K562 (cell line): ENCODE results near the gene ARMH1. TPM values are rescaled to one million over a fixed set of nuclear protein-coding genes. Genes with fewer than 3 reads are reported as not detected.

Experiments
- BRD9 ChIP-seq: fragments of 450-650 bp; IDR thresholded peaks from 2 replicates; pipeline ENCODE4 v1.6.1; 2018; ENCODE audit warnings: low read depth; ENCODE audit not compliant: partially characterized antibody
- CC2D1A ChIP-seq: fragments of 450-650 bp; IDR thresholded peaks from 2 replicates; pipeline ENCODE4 v1.6.1; 2017; ENCODE audit warnings: mild to moderate bottlenecking
- FOXP4 ChIP-seq: sonication (generic); formaldehyde crosslinking; IDR thresholded peaks from 2 replicates; pipeline ENCODE4 v1.8.0; 2022; ENCODE audit warnings: mild to moderate bottlenecking, missing genetic modification reagents, borderline replicate concordance
- GATA2 ChIP-seq: sonication (generic); formaldehyde crosslinking; IDR thresholded peaks from 2 replicates; pipeline ENCODE4 v1.4.0; 2020; ENCODE audit warnings: mild to moderate bottlenecking, missing genetic modification reagents
- KDM1A ChIP-seq, 2 experiments: fragments of 450-650 bp; IDR thresholded peaks; 2 replicates each; pipeline ENCODE4 v1.6.1; 2016; ENCODE audit warnings: mild to moderate bottlenecking in 2 of 2
- NR1H2 ChIP-seq: sonication (generic); formaldehyde crosslinking; IDR thresholded peaks from 2 replicates; pipeline ENCODE4 v1.4.0; 2020; ENCODE audit warnings: mild to moderate bottlenecking, missing genetic modification reagents
- PHB ChIP-seq: fragments of 250-450 bp; sonication (Bioruptor Pico); IDR thresholded peaks from 2 replicates; pipeline ENCODE4 v1.5.0; 2021
- SRSF7 ChIP-seq: fragments of 200-400 bp; formaldehyde crosslinking; optimal IDR thresholded peaks from 2 replicates; pipeline ENCODE3; 2017; ENCODE audit warnings: mild to moderate bottlenecking, low read depth, low read length
- ZBED1 ChIP-seq: IDR thresholded peaks from 2 replicates; pipeline ENCODE4 v1.6.1; 2014
- polyA plus RNA-seq, 8 experiments: library from polyadenylated mRNA; depleted of rRNA in 4 of 8; stranded (reverse) in 5 of 8; unstranded in 3 of 8; fragments of >200 nt; fragmentation: Nextera tagmentation in 2 of 8; fragmentation: Illumina TruSeq in 1 of 8; extraction: Ambion mirVana in 2 of 8; extraction: Trizol in 1 of 8; gene quantifications; 2 replicates each; pipeline versions ENCODE4 v1.2.1 to v1.2.3, GENCODE V29; 2011 to 2014; ENCODE audit warnings: inconsistent platforms in 1 of 8, missing spikeins in 1 of 8
- total RNA-seq, 7 experiments: library from RNA; depleted of rRNA in 6 of 7; stranded (reverse); fragments of >200 nt in 6 of 7; fragmentation: Illumina TruSeq in 2 of 7; extraction: Trizol in 2 of 7; gene quantifications; 2 replicates each; pipeline versions ENCODE4 v1.2.1 to v1.2.3, GENCODE V29; 2011 to 2021; ENCODE audit warnings: low replicate concordance in 1 of 7
- TF ChIP-seq, protein P1 (sequence below): IDR thresholded peaks from 3 replicates; pipeline ENCODE4 v1.6.1; 2011; ENCODE audit warnings: borderline replicate concordance, mild to moderate bottlenecking; ENCODE audit not compliant: insufficient read length, insufficient read depth

ARMH1 gene
- total and polyA plus RNA-seq, 9 of the 15 experiments (the other 6 are each of a cell fraction or from before 2014, with no cell fraction given): 0.41 TPM; not detected in 8

GRCh38 chr1:44705938-44706337 is 31.4 kb downstream of the ARMH1 start (continued):
- TF ChIP-seq SRSF7: no peak
- TF ChIP-seq ZBED1: no peak
- TF ChIP-seq GATA2 (CRISPR knock-in tag): no peak
- no peak for TF ChIP-seq KDM1A (IDR thresholded peaks at IDR 0.05)
- TF ChIP-seq FOXP4 (CRISPR knock-in tag): no peak
- TF ChIP-seq, protein P1, sequence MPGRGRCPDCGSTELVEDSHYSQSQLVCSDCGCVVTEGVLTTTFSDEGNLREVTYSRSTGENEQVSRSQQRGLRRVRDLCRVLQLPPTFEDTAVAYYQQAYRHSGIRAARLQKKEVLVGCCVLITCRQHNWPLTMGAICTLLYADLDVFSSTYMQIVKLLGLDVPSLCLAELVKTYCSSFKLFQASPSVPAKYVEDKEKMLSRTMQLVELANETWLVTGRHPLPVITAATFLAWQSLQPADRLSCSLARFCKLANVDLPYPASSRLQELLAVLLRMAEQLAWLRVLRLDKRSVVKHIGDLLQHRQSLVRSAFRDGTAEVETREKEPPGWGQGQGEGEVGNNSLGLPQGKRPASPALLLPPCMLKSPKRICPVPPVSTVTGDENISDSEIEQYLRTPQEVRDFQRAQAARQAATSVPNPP: no peak
- TF ChIP-seq NR1H2 (CRISPR knock-in tag): no peak
- TF ChIP-seq BRD9: no peak
- no peak for TF ChIP-seq CC2D1A
- TF ChIP-seq PHB (CRISPR knock-in tag): no peak
- TF ChIP-seq, all 486 proteins: peak for 0
